A673 (cell line): ENCODE results near the gene OR5D18. TPM values are rescaled to one million over a fixed set of nuclear protein-coding genes. Genes with fewer than 3 reads are reported as not detected.

ENCODE experiments used
- BruUV-seq: library from RNA; stranded (reverse); fragments of 400-500 nt; replicated peaks from 2 replicates; lab custom pipeline; 2021; lab: Mats Ljungman, UMichigan
- CTCF ChIA-PET: fragments of 300-600 bp; sonication (Branson Sonifier 250); formaldehyde crosslinking; loops from one replicate; lab custom pipeline; 2022; ENCODE audit warnings: antibody characterized with exemption; lab: Charles Lee
- POLR2A ChIA-PET: fragments of 300-600 bp; sonication (Branson Sonifier 250); formaldehyde crosslinking; loops from one replicate; lab custom pipeline; 2022; ENCODE audit warnings: antibody characterized with exemption; ENCODE audit not compliant: low non-redundant PET; lab: Charles Lee
- DNase-seq: peaks from one replicate; pipeline ENCODE4 v3.0.0-alpha.2; 2015; ENCODE audit warnings: low spot score
- H3K27ac ChIP-seq: fragments of 200-600 bp; sonication (generic); 2 replicates; pipeline ENCODE4 v1.5.1; 2016; ENCODE audit warnings: mixed run types, low read depth, mild to moderate bottlenecking, mixed read lengths, antibody characterized with exemption, low read length; ENCODE audit not compliant: poor library complexity, severe bottlenecking
- H3K27me3 ChIP-seq: fragments of 200-600 bp; sonication (generic); replicated peaks from 2 replicates; pipeline ENCODE4 v1.6.1; 2017; ENCODE audit warnings: mixed run types, low read depth, mild to moderate bottlenecking, mixed read lengths, antibody characterized with exemption, low read length; ENCODE audit not compliant: insufficient read depth, poor library complexity
- H3K36me3 ChIP-seq: fragments of 200-600 bp; sonication (generic); 2 replicates; pipeline ENCODE4 v1.6.1; 2016; ENCODE audit warnings: mixed run types, mild to moderate bottlenecking, mixed read lengths, antibody characterized with exemption, low read length; ENCODE audit not compliant: insufficient read depth, poor library complexity, severe bottlenecking
- H3K4me1 ChIP-seq: fragments of 200-600 bp; sonication (generic); 2 replicates; pipeline ENCODE4 v1.6.1; 2017; ENCODE audit warnings: mixed run types, mild to moderate bottlenecking, mixed read lengths, antibody characterized with exemption, low read length; ENCODE audit not compliant: insufficient read depth, poor library complexity, severe bottlenecking
- H3K4me3 ChIP-seq: fragments of 200-600 bp; sonication (generic); 2 replicates; pipeline ENCODE4 v1.5.1; 2016; ENCODE audit warnings: low read depth, mixed run types, mild to moderate bottlenecking, mixed read lengths, low read length; ENCODE audit not compliant: poor library complexity, severe bottlenecking
- H3K9me3 ChIP-seq: fragments of 200-600 bp; sonication (generic); 2 replicates; pipeline ENCODE4 v1.6.1; 2016; ENCODE audit warnings: mixed run types, low read depth, mild to moderate bottlenecking, mixed read lengths, antibody characterized with exemption, low read length; ENCODE audit not compliant: poor library complexity, severe bottlenecking
- EZH2 ChIP-seq: fragments of 200-600 bp; sonication (generic); IDR thresholded peaks from 2 replicates; pipeline ENCODE4 v1.6.1; 2017; ENCODE audit warnings: borderline replicate concordance, low read depth, mild to moderate bottlenecking, mixed read lengths, antibody characterized with exemption, low read length; ENCODE audit not compliant: poor library complexity, severe bottlenecking
- intact Hi-C: fragments of 100-400 bp; cut with micrococcal nuclease; formaldehyde crosslinking; loops from one replicate; pipeline ENCODE4 v1.10.0; 2022; ENCODE audit not compliant: unreplicated experiment
- total RNA-seq: library from RNA; stranded (reverse); gene quantifications from 2 replicates; pipeline ENCODE4 v1.2.3, GENCODE V29; 2021
- TF ChIP-seq, protein P1 (sequence below): fragments of 300-800, 200-600 bp; sonication (generic); conservative IDR thresholded peaks from 2 replicates; pipeline ENCODE4 v1.5.1; 2017; ENCODE audit warnings: low read depth, mild to moderate bottlenecking, antibody characterized with exemption, low read length, moderate library complexity, mixed read lengths

OR5D18 gene
- total RNA-seq, 1 experiment from 2014 or later: not detected

GRCh38 chr11:55847453-55847852, 28.0 kb downstream of the OR5D18 start:
- Histone ChIP-seq H3K4me3 (no peak overlapping the region), H3K4me1 (no peaks in the 10 kb centered on the region), H3K36me3 (no peaks in the 10 kb centered on the region), H3K27ac (no peak overlapping the region), H3K27me3 (no peaks in the 10 kb centered on the region), H3K9me3 (no peaks in the 10 kb centered on the region)
- CTCF ChIA-PET: no interaction called here
- TF ChIP-seq, protein P1, sequence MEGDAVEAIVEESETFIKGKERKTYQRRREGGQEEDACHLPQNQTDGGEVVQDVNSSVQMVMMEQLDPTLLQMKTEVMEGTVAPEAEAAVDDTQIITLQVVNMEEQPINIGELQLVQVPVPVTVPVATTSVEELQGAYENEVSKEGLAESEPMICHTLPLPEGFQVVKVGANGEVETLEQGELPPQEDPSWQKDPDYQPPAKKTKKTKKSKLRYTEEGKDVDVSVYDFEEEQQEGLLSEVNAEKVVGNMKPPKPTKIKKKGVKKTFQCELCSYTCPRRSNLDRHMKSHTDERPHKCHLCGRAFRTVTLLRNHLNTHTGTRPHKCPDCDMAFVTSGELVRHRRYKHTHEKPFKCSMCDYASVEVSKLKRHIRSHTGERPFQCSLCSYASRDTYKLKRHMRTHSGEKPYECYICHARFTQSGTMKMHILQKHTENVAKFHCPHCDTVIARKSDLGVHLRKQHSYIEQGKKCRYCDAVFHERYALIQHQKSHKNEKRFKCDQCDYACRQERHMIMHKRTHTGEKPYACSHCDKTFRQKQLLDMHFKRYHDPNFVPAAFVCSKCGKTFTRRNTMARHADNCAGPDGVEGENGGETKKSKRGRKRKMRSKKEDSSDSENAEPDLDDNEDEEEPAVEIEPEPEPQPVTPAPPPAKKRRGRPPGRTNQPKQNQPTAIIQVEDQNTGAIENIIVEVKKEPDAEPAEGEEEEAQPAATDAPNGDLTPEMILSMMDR: no peak
- TF ChIP-seq EZH2: no peak
- no peak for DNase-seq
- intact Hi-C loops: no loop called here
- POLR2A ChIA-PET: no interaction called here
- BruUV-seq: no TSS peak

GRCh38 chr11:55849037-55849436, 29.6 kb downstream of the OR5D18 start:
- no peaks in the 10 kb centered on the region for H3K27me3 ChIP-seq
- no peak overlapping the region for H3K27ac ChIP-seq
- ChIA-PET POLR2A (no interaction called here), CTCF (no interaction called here)
- intact Hi-C loops: no loop called here
- BruUV-seq: no TSS peak
- H3K4me3 ChIP-seq: no peak overlapping the region
- H3K9me3 ChIP-seq: no peaks in the 10 kb centered on the region
- no peak for DNase-seq
- H3K4me1 ChIP-seq: no peaks in the 10 kb centered on the region
- no peak for TF ChIP-seq EZH2
- TF ChIP-seq, protein P1: no peak
- no peaks in the 10 kb centered on the region for H3K36me3 ChIP-seq

GRCh38 chr11:55852141-55852540, 32.7 kb downstream of the OR5D18 start:
- Histone ChIP-seq H3K9me3 (no peaks in the 10 kb centered on the region), H3K27me3 (no peaks in the 10 kb centered on the region), H3K27ac (no peak overlapping the region), H3K4me3 (no peak overlapping the region), H3K4me1 (no peaks in the 10 kb centered on the region), H3K36me3 (no peaks in the 10 kb centered on the region)
- intact Hi-C loops: no loop called here
- TF ChIP-seq, protein P1: no peak
- TF ChIP-seq EZH2: no peak
- ChIA-PET POLR2A (no interaction called here), CTCF (no interaction called here)
- DNase-seq: no peak
- no TSS peak for BruUV-seq
